Measurements from ENCODE around the gene NAV2.

Gene NAV2

DNA sequence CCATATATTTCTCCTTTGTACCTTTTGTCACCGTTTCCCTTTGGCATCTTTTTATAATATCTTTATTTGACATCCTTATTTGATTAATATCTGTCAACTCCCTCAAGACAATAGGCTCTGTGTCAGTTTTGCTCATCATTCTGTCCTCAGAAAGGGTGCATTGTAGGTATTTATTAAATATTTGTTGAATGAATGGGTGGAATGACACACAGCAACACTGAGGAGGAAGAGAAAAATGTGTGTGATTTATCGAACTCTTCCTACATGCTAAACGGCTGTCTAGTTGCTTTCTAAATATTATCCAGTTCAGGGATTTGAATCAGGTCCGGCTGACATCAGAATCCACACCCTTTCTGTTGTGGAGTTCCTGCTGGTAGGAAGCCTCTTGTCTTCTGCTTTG lies 98.2 kb downstream of the NAV2 start:
- DNase-seq (ENCODE audit: low read depth) = no peak
- no peak overlapping the region for H3K4me3 ChIP-seq (ENCODE audit: low read depth, low read length)
- no peak for TF ChIP-seq POLR2A (IDR thresholded peaks at IDR 0.05; ENCODE audit: extremely low read depth, insufficient read length)
- no peak for TF ChIP-seq MYC (IDR thresholded peaks at IDR 0.05; ENCODE audit: low read depth, low read length)
- TF ChIP-seq MAX (IDR thresholded peaks at IDR 0.05; ENCODE audit: low read depth, low read length) = no peak
- TF ChIP-seq, protein P1, sequence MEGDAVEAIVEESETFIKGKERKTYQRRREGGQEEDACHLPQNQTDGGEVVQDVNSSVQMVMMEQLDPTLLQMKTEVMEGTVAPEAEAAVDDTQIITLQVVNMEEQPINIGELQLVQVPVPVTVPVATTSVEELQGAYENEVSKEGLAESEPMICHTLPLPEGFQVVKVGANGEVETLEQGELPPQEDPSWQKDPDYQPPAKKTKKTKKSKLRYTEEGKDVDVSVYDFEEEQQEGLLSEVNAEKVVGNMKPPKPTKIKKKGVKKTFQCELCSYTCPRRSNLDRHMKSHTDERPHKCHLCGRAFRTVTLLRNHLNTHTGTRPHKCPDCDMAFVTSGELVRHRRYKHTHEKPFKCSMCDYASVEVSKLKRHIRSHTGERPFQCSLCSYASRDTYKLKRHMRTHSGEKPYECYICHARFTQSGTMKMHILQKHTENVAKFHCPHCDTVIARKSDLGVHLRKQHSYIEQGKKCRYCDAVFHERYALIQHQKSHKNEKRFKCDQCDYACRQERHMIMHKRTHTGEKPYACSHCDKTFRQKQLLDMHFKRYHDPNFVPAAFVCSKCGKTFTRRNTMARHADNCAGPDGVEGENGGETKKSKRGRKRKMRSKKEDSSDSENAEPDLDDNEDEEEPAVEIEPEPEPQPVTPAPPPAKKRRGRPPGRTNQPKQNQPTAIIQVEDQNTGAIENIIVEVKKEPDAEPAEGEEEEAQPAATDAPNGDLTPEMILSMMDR (IDR thresholded peaks at IDR 0.05; ENCODE audit: low read depth, low read length) = no peak

DNA sequence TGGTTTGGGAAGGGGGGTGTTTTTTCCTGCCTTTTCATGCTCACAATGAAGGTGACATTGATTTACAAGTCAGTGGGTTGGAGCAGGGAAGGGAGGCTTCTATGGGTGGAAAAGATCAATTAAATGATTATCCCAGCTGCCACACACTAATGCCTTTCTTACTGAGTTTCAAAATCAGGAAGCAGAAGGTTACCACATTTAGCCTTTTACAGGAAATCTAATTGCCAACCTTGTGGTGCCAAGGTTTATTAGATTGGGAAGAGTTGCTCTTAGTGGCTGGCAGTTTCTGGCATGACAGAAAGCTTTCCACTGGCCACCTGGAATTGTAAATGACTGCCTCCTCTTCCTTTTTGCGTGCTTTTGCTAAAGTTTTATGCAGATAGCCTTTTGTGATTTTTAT lies 98.7 kb downstream of the NAV2 start:
- no peak overlapping the region for H3K4me3 ChIP-seq (ENCODE audit: low read depth, low read length)
- TF ChIP-seq POLR2A (IDR thresholded peaks at IDR 0.05; ENCODE audit: extremely low read depth, insufficient read length) (no peak), MAX (IDR thresholded peaks at IDR 0.05; ENCODE audit: low read depth, low read length) (no peak), MYC (IDR thresholded peaks at IDR 0.05; ENCODE audit: low read depth, low read length) (no peak)
- TF ChIP-seq, protein P1 (IDR thresholded peaks at IDR 0.05; ENCODE audit: low read depth, low read length) = no peak
- DNase-seq (ENCODE audit: low read depth) = no peak

GRCh38 chr11:19812096-19812495 lies 99.5 kb downstream of the NAV2 start:
- DNase-seq (ENCODE audit: low read depth) = no peak
- TF ChIP-seq POLR2A (IDR thresholded peaks at IDR 0.05; ENCODE audit: extremely low read depth, insufficient read length) (no peak), MYC (IDR thresholded peaks at IDR 0.05; ENCODE audit: low read depth, low read length) (no peak), MAX (IDR thresholded peaks at IDR 0.05; ENCODE audit: low read depth, low read length) (no peak)
- TF ChIP-seq, protein P1 (IDR thresholded peaks at IDR 0.05; ENCODE audit: low read depth, low read length) = no peak
- H3K4me3 ChIP-seq (ENCODE audit: low read depth, low read length) = no peak overlapping the region

DNA sequence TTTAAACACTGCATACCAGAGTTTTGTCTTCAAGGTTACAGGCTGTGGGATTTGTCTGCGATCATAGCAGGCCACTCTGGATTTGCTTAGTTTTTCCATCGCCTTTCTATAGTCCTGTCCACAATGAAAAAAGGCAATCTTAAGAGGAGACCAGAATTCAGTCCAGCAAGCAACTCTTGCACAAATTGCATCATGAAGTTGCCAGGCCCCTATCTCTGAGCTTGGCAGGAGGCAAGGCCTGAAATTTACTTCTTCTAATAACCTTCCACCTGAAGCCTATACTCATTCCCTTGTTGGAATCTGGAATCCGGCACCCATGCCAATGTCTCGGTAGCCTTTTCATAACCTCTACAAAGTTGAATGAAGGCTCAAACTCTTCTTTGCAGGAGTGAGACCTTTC lies 100.1 kb downstream of the NAV2 start:
- no peak for DNase-seq (ENCODE audit: low read depth)
- TF ChIP-seq, protein P1 (IDR thresholded peaks at IDR 0.05; ENCODE audit: low read depth, low read length) = no peak
- no peak for TF ChIP-seq POLR2A (IDR thresholded peaks at IDR 0.05; ENCODE audit: extremely low read depth, insufficient read length)
- H3K4me3 ChIP-seq (ENCODE audit: low read depth, low read length) = no peak overlapping the region

DNA sequence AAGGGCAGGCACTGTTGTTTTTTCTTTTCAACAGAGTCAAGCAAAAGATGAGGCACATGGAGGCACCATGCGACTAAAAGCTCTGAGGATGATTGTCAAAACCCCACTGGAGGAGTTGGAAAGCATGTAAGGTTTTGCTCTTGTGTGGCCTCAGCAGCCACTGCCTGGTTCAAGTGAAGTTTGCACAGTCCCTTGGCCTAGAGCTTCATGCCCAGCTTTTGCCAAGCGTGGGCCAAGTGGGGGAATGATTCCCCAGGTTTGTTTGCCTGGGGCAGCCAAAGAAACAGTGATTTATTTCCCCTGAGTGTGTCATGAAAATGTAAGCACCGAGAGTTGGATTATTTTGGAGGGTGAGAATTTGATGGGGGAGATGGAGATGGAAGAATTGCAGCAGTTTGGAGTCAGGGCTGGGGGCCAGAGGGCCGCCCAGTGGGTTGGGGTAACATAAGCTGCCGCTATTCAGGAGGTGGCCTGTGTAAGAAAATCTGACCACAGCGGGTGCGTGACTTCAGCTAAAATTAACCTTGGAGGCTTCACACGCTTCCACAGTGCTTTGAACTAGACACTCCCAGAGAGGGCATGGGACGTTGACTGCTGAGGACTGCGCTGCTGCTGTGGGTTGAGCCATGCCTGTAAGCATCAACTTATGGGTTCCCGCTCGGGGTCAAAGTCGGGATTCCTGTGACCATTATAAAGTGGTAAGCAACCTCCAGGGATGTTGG lies 100.7 kb downstream of the NAV2 start:
- DNase-seq (ENCODE audit: low read depth) = no peak
- TF ChIP-seq MAX (IDR thresholded peaks at IDR 0.05; ENCODE audit: low read depth, low read length) (no peak), MYC (IDR thresholded peaks at IDR 0.05; ENCODE audit: low read depth, low read length) (no peak), POLR2A (IDR thresholded peaks at IDR 0.05; ENCODE audit: extremely low read depth, insufficient read length) (no peak)
- TF ChIP-seq, protein P1 (IDR thresholded peaks at IDR 0.05; ENCODE audit: low read depth, low read length) = no peak
- H3K4me3 ChIP-seq (ENCODE audit: low read depth, low read length) = no peak overlapping the region

DNA sequence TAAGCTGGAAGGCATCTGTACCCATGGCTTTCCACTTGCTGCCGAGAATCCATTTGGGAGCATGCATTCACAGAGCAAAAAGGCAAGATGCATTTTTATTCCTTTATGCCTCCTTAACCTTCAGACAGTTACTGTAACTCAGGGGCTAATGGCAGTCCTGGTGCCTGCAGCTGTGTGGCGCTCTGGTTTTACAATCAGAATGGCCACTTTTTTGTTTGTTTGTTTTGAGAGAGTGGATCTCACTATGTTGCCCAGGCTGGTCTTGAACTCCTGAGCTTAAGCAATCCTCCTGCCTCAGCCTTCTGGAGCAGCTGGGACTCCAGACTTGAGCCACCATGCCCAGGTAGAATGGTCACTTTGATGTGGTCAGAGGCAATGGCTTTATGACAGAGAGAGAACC lies 101.8 kb downstream of the NAV2 start:
- H3K4me3 ChIP-seq (ENCODE audit: low read depth, low read length) = no peak overlapping the region
- DNase-seq (ENCODE audit: low read depth) = no peak
- TF ChIP-seq MAX (IDR thresholded peaks at IDR 0.05; ENCODE audit: low read depth, low read length) = no peak
- TF ChIP-seq, protein P1 (IDR thresholded peaks at IDR 0.05; ENCODE audit: low read depth, low read length) = no peak
- TF ChIP-seq POLR2A (IDR thresholded peaks at IDR 0.05; ENCODE audit: extremely low read depth, insufficient read length) = no peak
- TF ChIP-seq MYC (IDR thresholded peaks at IDR 0.05; ENCODE audit: low read depth, low read length) = no peak

All from NB4 (cell line).